ENCODE data around the gene KLF15. TPM values are rescaled to one million over a fixed set of nuclear protein-coding genes. Genes with fewer than 3 reads are reported as not detected.

Gene KLF15
- total and polyA plus RNA-seq, 2 of the 4 experiments (the other 2 are of a cell fraction), result 0.18 to 0.24 TPM

GRCh38 chr3:126392246-126392645 is 35.0 kb upstream of the KLF15 start:
- H2BK5ac ChIP-seq (ENCODE audit: low read depth, low read length, poor library complexity, severe bottlenecking), result no peak overlapping the region
- ChIA-PET POLR2A (ENCODE audit: unreplicated experiment) (no interaction called here), CTCF (interaction anchor here (0.9 to 1.1 kb wide), 3 partner anchors 146 to 259 kb away, joined by 3 to 4 read pairs (median 4); no protein-coding TSS in a partner anchor)
- no peak overlapping the region for H3K4ac ChIP-seq (ENCODE audit: low read depth, low read length)
- WGBS, 2 experiments (ENCODE audit: extremely low coverage in 2 of 2, insufficient read length in 1 of 2), result 86% methylated on average over 5 of the region's 12 CpGs; no CpG with 5 or more reads in 1 of the 2 experiments
- no peaks in the 10 kb centered on the region for H3K79me1 ChIP-seq (ENCODE audit: low read depth in 1 of 2, low read length in 2 of 2)
- no peaks in the 10 kb centered on the region for H3K36me3 ChIP-seq (ENCODE audit: control insufficient read depth, insufficient read depth, low read length)
- no peak for ATAC-seq (ENCODE audit: low read depth)
- H3K56ac ChIP-seq (ENCODE audit: extremely low read depth, insufficient read depth, low read length), result no peak overlapping the region
- in situ Hi-C loops (cut with MboI; ENCODE audit: low sequenced_read_pairs) (loop anchor here (10.0 to 25.0 kb wide), 2 partner anchors 147 to 430 kb away; partner anchors contain the start of gene ROPN1B), dilution Hi-C loops (cut with HindIII; ENCODE audit: low sequenced_read_pairs, unreplicated experiment) (no loop called here), intact Hi-C loops (cut with micrococcal nuclease) (no loop called here)
- no peak for TF ChIP-seq RCOR1 (IDR thresholded peaks at IDR 0.05; ENCODE audit: insufficient replicate concordance, low read length)
- TF ChIP-seq RFX5 (IDR thresholded peaks at IDR 0.05; ENCODE audit: low read depth, low read length), result no peak
- no peak for TF ChIP-seq MAFK (IDR thresholded peaks at IDR 0.05; ENCODE audit: low read depth, low read length)
- TF ChIP-seq RAD21 (IDR thresholded peaks at IDR 0.05; ENCODE audit: low read length), result no peak
- TF ChIP-seq SMC3 (IDR thresholded peaks at IDR 0.05; ENCODE audit: low read depth, low read length), result no peak
- TF ChIP-seq ELK1 (IDR thresholded peaks at IDR 0.05; ENCODE audit: borderline replicate concordance, low read depth, low read length), result no peak
- no peak for TF ChIP-seq MAZ (IDR thresholded peaks at IDR 0.05; ENCODE audit: borderline replicate concordance, low read depth, low read length)
- TF ChIP-seq POLR2A (IDR thresholded peaks at IDR 0.05; ENCODE audit: low read depth, low read length), result no peak
- TF ChIP-seq USF2 (IDR thresholded peaks at IDR 0.05; ENCODE audit: low read depth, low read length), result no peak
- no peak for TF ChIP-seq MXI1 (IDR thresholded peaks at IDR 0.05; ENCODE audit: borderline replicate concordance, low read depth, low read length)
- no peak for TF ChIP-seq CEBPB (IDR thresholded peaks at IDR 0.05; ENCODE audit: low read depth, low read length)
- no peak for TF ChIP-seq CTCF (conservative IDR thresholded peaks at IDR 0.05; ENCODE audit: low read depth, low read length)
- TF ChIP-seq NFE2L2 (IDR thresholded peaks at IDR 0.05; ENCODE audit: low read depth, low read length), result no peak
- TF ChIP-seq BHLHE40 (IDR thresholded peaks at IDR 0.05; ENCODE audit: low read depth, low read length), result no peak
- no peak for TF ChIP-seq CHD1 (IDR thresholded peaks at IDR 0.05; ENCODE audit: low read depth, low read length)
- no peak overlapping the region for H4K5ac ChIP-seq (ENCODE audit: low read depth, low read length)
- H2AK5ac ChIP-seq (ENCODE audit: low read depth, low read length), result no peak overlapping the region
- no peak overlapping the region for H3K18ac ChIP-seq (ENCODE audit: low read depth, low read length)
- H2BK15ac ChIP-seq (ENCODE audit: low read depth, low read length), result no peak overlapping the region
- no peak overlapping the region for H3K4me2 ChIP-seq (ENCODE audit: low read depth, low read length)
- H4K20me1 ChIP-seq (ENCODE audit: insufficient read depth, low read length), result no peaks in the 10 kb centered on the region
- DNase-seq, result no peak
- no peak overlapping the region for H3K23ac ChIP-seq (ENCODE audit: low read depth, low read length)
- no peaks in the 10 kb centered on the region for H3K9me1 ChIP-seq (ENCODE audit: insufficient read depth, low read length)
- peaks cover 47% of the 10 kb centered on the region for H3K27me3 ChIP-seq (ENCODE audit: control insufficient read depth, insufficient read depth, low read length)
- no peak overlapping the region for H2AK9ac ChIP-seq (replicated peaks; ENCODE audit: low read depth, low read length, poor library complexity)
- no peak overlapping the region for H2BK20ac ChIP-seq (ENCODE audit: low read depth, low read length)
- H2AFZ ChIP-seq (replicated peaks; ENCODE audit: low read length, poor library complexity), result no peak overlapping the region
- no peak overlapping the region for H4K91ac ChIP-seq (ENCODE audit: insufficient read depth, low read depth, low read length)
- H3K9me3 ChIP-seq (ENCODE audit: control insufficient read depth, insufficient read depth, low read length), result no peaks in the 10 kb centered on the region
- H2BK120ac ChIP-seq (ENCODE audit: low read depth, low read length), result no peak overlapping the region
- no peaks in the 10 kb centered on the region for H3K4me1 ChIP-seq (ENCODE audit: control insufficient read depth, insufficient read depth, low read length)
- BruUV-seq (replicated peaks), result no TSS peak
- H3K9ac ChIP-seq (ENCODE audit: low read depth, low read length), result no peak overlapping the region
- H4K8ac ChIP-seq (ENCODE audit: low read depth in 2 of 2, low read length in 2 of 2), result no peak overlapping the region
- no peak overlapping the region for H3K27ac ChIP-seq (ENCODE audit: insufficient read depth, low read length)
- no peak overlapping the region for H3K4me3 ChIP-seq (ENCODE audit: insufficient read depth, low read depth, low read length)
- H3K14ac ChIP-seq (replicated peaks; ENCODE audit: low read depth, low read length), result no peak overlapping the region
